Measurements from ENCODE around the gene MORN4. TPM values are rescaled to one million over a fixed set of nuclear protein-coding genes. Genes with fewer than 3 reads are reported as not detected.

MORN4 gene
- total and polyA plus RNA-seq, 9 of the 15 experiments (the other 6 are each of a cell fraction or from before 2014, with no cell fraction given): 8.3 to 23.9 (median 11.7) TPM

DNA sequence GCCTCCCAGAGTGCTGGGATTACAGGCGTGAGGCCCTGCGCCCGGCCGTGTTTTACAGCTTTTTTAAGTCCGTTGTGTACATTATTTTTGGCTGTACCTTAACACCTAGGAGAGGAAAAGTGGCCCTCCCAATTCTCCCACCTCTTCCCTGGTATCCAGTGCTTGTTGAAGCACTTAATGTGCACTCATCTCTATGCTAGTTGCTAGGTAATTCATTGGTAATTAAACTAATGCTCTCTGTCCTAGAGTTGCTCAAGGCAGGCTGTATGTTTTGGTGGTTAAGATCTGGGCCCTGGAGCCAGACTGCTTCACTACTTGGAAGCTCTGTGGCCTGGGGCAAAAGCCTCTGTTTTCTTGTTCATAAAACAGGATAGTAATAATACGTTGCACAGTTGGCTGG, 34.2 kb upstream of the MORN4 start (continued):
- TF ChIP-seq, protein P1, sequence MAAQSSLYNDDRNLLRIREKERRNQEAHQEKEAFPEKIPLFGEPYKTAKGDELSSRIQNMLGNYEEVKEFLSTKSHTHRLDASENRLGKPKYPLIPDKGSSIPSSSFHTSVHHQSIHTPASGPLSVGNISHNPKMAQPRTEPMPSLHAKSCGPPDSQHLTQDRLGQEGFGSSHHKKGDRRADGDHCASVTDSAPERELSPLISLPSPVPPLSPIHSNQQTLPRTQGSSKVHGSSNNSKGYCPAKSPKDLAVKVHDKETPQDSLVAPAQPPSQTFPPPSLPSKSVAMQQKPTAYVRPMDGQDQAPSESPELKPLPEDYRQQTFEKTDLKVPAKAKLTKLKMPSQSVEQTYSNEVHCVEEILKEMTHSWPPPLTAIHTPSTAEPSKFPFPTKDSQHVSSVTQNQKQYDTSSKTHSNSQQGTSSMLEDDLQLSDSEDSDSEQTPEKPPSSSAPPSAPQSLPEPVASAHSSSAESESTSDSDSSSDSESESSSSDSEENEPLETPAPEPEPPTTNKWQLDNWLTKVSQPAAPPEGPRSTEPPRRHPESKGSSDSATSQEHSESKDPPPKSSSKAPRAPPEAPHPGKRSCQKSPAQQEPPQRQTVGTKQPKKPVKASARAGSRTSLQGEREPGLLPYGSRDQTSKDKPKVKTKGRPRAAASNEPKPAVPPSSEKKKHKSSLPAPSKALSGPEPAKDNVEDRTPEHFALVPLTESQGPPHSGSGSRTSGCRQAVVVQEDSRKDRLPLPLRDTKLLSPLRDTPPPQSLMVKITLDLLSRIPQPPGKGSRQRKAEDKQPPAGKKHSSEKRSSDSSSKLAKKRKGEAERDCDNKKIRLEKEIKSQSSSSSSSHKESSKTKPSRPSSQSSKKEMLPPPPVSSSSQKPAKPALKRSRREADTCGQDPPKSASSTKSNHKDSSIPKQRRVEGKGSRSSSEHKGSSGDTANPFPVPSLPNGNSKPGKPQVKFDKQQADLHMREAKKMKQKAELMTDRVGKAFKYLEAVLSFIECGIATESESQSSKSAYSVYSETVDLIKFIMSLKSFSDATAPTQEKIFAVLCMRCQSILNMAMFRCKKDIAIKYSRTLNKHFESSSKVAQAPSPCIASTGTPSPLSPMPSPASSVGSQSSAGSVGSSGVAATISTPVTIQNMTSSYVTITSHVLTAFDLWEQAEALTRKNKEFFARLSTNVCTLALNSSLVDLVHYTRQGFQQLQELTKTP (IDR thresholded peaks at IDR 0.05; ENCODE audit: low read depth in 1 of 2, partially characterized antibody in 2 of 2): no peak
- TF ChIP-seq EGR1 (conservative IDR thresholded peaks at IDR 0.05) (no peak), HCFC1 (IDR thresholded peaks at IDR 0.05; ENCODE audit: low read depth, low read length) (no peak)

DNA sequence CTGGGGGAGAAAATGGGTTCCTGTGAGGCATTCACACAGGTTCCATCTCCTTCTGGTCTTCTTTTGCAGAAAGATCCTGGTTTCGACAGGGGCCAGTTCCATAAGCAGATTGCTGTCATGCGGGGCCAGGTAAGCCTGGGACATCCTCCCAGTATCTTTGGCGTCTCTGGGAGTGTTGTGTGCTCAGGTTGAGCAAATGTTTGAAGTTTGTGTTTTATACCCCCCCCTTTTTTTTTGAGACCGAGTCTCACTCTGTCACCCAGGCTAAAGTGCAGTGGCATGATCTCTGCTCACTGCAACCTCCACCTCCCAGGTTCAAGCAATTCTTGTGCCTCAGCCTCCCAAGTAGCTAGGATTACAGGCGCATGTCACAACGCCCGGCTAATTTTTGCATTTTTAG, 33.7 kb upstream of the MORN4 start:
- ATAC-seq: no peak
- POLR2A ChIA-PET: interaction anchor here (0.9 kb wide), 1 partner anchor 26 kb away, joined by 3 read pairs; no protein-coding TSS in a partner anchor

More for the DNA sequence above, 33.7 kb upstream of the MORN4 start:
- no peak for FAIRE-seq
- TF ChIP-seq ETV5 (CRISPR knock-in tag; IDR thresholded peaks at IDR 0.05; ENCODE audit: low read depth) (no peak), ZNF699 (CRISPR knock-in tag; IDR thresholded peaks at IDR 0.05; ENCODE audit: insufficient replicate concordance) (no peak), ARID1B (IDR thresholded peaks at IDR 0.05) (no peak), HDAC8 (tag; IDR thresholded peaks at IDR 0.05) (no peak), SNRNP70 (optimal IDR thresholded peaks at IDR 0.05; ENCODE audit: low read depth, low read length) (no peak), MIER1 (IDR thresholded peaks at IDR 0.05; ENCODE audit: low read depth) (no peak), C11orf30 (IDR thresholded peaks at IDR 0.05; ENCODE audit: low read depth) (no peak), ZBTB1 (CRISPR knock-in tag; IDR thresholded peaks at IDR 0.05; ENCODE audit: borderline replicate concordance, low read depth) (no peak)
- TF ChIP-seq, protein P2, sequence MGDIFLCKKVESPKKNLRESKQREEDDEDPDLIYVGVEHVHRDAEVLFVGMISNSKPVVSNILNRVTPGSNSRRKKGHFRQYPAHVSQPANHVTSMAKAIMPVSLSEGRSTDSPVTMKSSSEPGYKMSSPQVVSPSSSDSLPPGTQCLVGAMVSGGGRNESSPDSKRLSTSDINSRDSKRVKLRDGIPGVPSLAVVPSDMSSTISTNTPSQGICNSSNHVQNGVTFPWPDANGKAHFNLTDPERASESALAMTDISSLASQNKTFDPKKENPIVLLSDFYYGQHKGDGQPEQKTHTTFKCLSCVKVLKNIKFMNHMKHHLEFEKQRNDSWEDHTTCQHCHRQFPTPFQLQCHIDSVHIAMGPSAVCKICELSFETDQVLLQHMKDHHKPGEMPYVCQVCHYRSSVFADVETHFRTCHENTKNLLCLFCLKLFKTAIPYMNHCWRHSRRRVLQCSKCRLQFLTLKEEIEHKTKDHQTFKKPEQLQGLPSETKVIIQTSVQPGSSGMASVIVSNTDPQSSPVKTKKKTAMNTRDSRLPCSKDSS (IDR thresholded peaks at IDR 0.05; ENCODE audit: low read depth, partially characterized antibody): no peak
- TF ChIP-seq, protein P3, sequence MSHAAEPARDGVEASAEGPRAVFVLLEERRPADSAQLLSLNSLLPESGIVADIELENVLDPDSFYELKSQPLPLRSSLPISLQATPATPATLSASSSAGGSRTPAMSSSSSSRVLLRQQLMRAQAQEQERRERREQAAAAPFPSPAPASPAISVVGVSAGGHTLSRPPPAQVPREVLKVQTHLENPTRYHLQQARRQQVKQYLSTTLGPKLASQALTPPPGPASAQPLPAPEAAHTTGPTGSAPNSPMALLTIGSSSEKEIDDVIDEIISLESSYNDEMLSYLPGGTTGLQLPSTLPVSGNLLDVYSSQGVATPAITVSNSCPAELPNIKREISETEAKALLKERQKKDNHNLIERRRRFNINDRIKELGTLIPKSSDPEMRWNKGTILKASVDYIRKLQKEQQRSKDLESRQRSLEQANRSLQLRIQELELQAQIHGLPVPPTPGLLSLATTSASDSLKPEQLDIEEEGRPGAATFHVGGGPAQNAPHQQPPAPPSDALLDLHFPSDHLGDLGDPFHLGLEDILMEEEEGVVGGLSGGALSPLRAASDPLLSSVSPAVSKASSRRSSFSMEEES (CRISPR knock-in tag; IDR thresholded peaks at IDR 0.05): no peak
- Histone ChIP-seq H3K9ac (ENCODE audit: insufficient read depth in 1 of 2, low read depth in 2 of 2, low read length in 2 of 2) (no peak overlapping the region), H3K9me3 (replicated peaks; ENCODE audit: control insufficient read depth, insufficient read depth, low read depth, low read length) (no peaks in the 10 kb centered on the region), H3K4me3 (no peak overlapping the region), H3K36me3 (ENCODE audit: control insufficient read depth, insufficient read depth, low read length) (peaks cover 57% of the 10 kb centered on the region), H2AFZ (ENCODE audit: low read depth, low read length) (no peak overlapping the region), H3K27ac (ENCODE audit: extremely low read depth, low read depth, low read length) (no peak overlapping the region), H3K9me1 (ENCODE audit: control insufficient read depth, insufficient read depth, low read length) (no peaks in the 10 kb centered on the region), H4K20me1 (replicated peaks; ENCODE audit: control insufficient read depth, insufficient read depth, low read length) (0 out of 2 replicates have a peak, but pooled peaks cover 3% of the 10 kb centered on the region), H3K27me3 (ENCODE audit: control insufficient read depth in 2 of 2, insufficient read depth in 2 of 2, low read length in 2 of 2) (no peaks in the 10 kb centered on the region), H3K79me2 (ENCODE audit: control insufficient read depth, insufficient read depth, low read length) (no peaks in the 10 kb centered on the region), H3K4me1 (replicated peaks in 1 of 2; ENCODE audit: control insufficient read depth in 2 of 2, insufficient read depth in 2 of 2, low read length in 2 of 2) (peaks cover 30 to 42% of the 10 kb centered on the region in 2 experiments), H3K4me2 (ENCODE audit: insufficient read depth, low read length) (no peak overlapping the region)
- CTCF ChIA-PET (ENCODE audit: low intra/inter-chr PET ratio): no interaction called here
- intact Hi-C loops (cut with micrococcal nuclease): no loop called here
- BruUV-seq (replicated peaks): no TSS peak
- in situ Hi-C loops (cut with MboI): no loop called here
- no peak for DNase-seq (ENCODE audit: extremely low read depth in 1 of 4, low spot score in 3 of 4)
- WGBS (ENCODE audit: insufficient coverage, low coverage, missing lambda C conversion rate): 91% methylated on average over 4 of the region's 7 CpGs
